Tibial artery (tissue), 4 donors: ENCODE data around the gene DAND5.

ENCODE experiments used
- DNase-seq, 2 donors: peaks; one replicate each; pipeline ENCODE4 v3.0.0-alpha.2; 2019
- H3K27ac ChIP-seq, 2 donors: fragments of 200-600 bp; sonication (generic) in 1 of 2; 1 replicate in 1 of 2; 2 replicates in 1 of 2; pipeline ENCODE4 v1.5.1; 2018 to 2019; ENCODE audit warnings: mild to moderate bottlenecking in 1 of 2
- H3K27me3 ChIP-seq, 2 donors: fragments of 200-600 bp; sonication (generic) in 1 of 2; one replicate each; pipeline versions ENCODE4 v1.5.1 to v1.6.0; 2016 to 2019
- H3K36me3 ChIP-seq, 3 donors: fragments of 200-600 bp; sonication (generic) in 2 of 3; one replicate each; pipeline ENCODE4 v1.5.1; 2016 to 2019; ENCODE audit warnings: mild to moderate bottlenecking in 2 of 3
- H3K4me1 ChIP-seq, 4 donors: fragments of 200-600 bp; sonication (generic) in 2 of 4; 1 replicate in 3 of 4; 2 replicates in 1 of 4; pipeline ENCODE4 v1.5.1; 2016 to 2019
- H3K4me3 ChIP-seq, 2 donors: fragments of 200-600 bp; sonication (generic) in 1 of 2; 1 replicate in 1 of 2; 2 replicates in 1 of 2; pipeline ENCODE4 v1.5.1; 2018 to 2019; ENCODE audit warnings: mild to moderate bottlenecking in 2 of 2
- H3K9me3 ChIP-seq, 3 donors: fragments of 200-600 bp; sonication (generic) in 1 of 3; one replicate each; pipeline ENCODE4 v1.5.1; 2016 to 2019
- CTCF ChIP-seq, 2 experiments: fragments of 200-600 bp in 1 of 2; fragments of 450-650 bp in 1 of 2; IDR thresholded peaks; one replicate each; pipeline ENCODE4 v1.5.1; 2017 to 2019; ENCODE audit warnings: antibody characterized with exemption in 2 of 2, mild to moderate bottlenecking in 1 of 2, moderate library complexity in 1 of 2
- intact Hi-C: fragments of 100-400 bp; cut with DNase I; formaldehyde crosslinking; loops from one replicate; pipeline ENCODE4 v1.15.0; 2023; ENCODE audit warnings: low total_unique reads

DAND5 gene

GRCh38 chr19:12990431-12990830 lies 21.1 kb downstream of the DAND5 start:
- DNase-seq = no peak
- Histone ChIP-seq H3K27ac (no peak overlapping the region), H3K9me3 (no peaks in the 10 kb centered on the region), H3K27me3 (no peaks in the 10 kb centered on the region), H3K4me3 (no peak overlapping the region), H3K4me1 (peaks cover 0 to 11% (median 6%) of the 10 kb centered on the region in 4 donors), H3K36me3 (no peaks in the 10 kb centered on the region)
- no peak for TF ChIP-seq CTCF (IDR thresholded peaks at IDR 0.05)
- intact Hi-C loops = loop anchor here (5.0 kb wide), 1 partner anchor 92 kb away; no protein-coding TSS in a partner anchor

- no peak for DNase-seq
- Histone ChIP-seq H3K4me1 (peaks cover 0 to 8% (median 4%) of the 10 kb centered on the region in 4 donors), H3K4me3 (no peak overlapping the region), H3K27me3 (no peaks in the 10 kb centered on the region), H3K36me3 (no peaks in the 10 kb centered on the region), H3K9me3 (no peaks in the 10 kb centered on the region), H3K27ac (no peak overlapping the region)
- intact Hi-C loops = loop anchor here (5.0 kb wide), 1 partner anchor 91 kb away; no protein-coding TSS in a partner anchor
- TF ChIP-seq CTCF (IDR thresholded peaks at IDR 0.05) = no peak
Observed at GRCh38 chr19:12990853-12991252, 21.5 kb downstream of the DAND5 start.

- no peaks in the 10 kb centered on the region for H3K36me3 ChIP-seq
- H3K4me3 ChIP-seq = no peak overlapping the region
- DNase-seq = no peak
- no peaks in the 10 kb centered on the region for H3K27me3 ChIP-seq
- H3K4me1 ChIP-seq = peaks cover 0 to 8% (median 4%) of the 10 kb centered on the region in 4 donors
- H3K9me3 ChIP-seq = no peaks in the 10 kb centered on the region
- no peak for TF ChIP-seq CTCF (IDR thresholded peaks at IDR 0.05)
- intact Hi-C loops = loop anchor here (5.0 kb wide), 1 partner anchor 91 kb away; no protein-coding TSS in a partner anchor
- no peak overlapping the region for H3K27ac ChIP-seq
Observed at GRCh38 chr19:12991296-12991695, 21.9 kb downstream of the DAND5 start.

- Histone ChIP-seq H3K9me3 (no peaks in the 10 kb centered on the region), H3K36me3 (no peaks in the 10 kb centered on the region), H3K4me1 (peaks cover 0 to 19% (median 16%) of the 10 kb centered on the region in 4 donors), H3K27ac (no peak overlapping the region), H3K27me3 (no peaks in the 10 kb centered on the region), H3K4me3 (no peak overlapping the region)
- intact Hi-C loops = loop anchor here (5.0 kb wide), 1 partner anchor 90 kb away; no protein-coding TSS in a partner anchor
- no peak for TF ChIP-seq CTCF (IDR thresholded peaks at IDR 0.05)
- DNase-seq = no peak
Observed at GRCh38 chr19:12992729-12993128, 23.4 kb downstream of the DAND5 start.

- no peaks in the 10 kb centered on the region for H3K27me3 ChIP-seq
- peaks cover 0 to 2% (median 0%) of the 10 kb centered on the region in 3 donors for H3K36me3 ChIP-seq
- no peak for DNase-seq
- intact Hi-C loops = loop anchor here (5.0 kb wide), 1 partner anchor 89 kb away; no protein-coding TSS in a partner anchor
- no peak overlapping the region for H3K4me3 ChIP-seq
- peaks cover 0 to 27% (median 23%) of the 10 kb centered on the region in 4 donors for H3K4me1 ChIP-seq
- H3K9me3 ChIP-seq = no peaks in the 10 kb centered on the region
- H3K27ac ChIP-seq = peak overlapping the region; percentile 22 to 80
- no peak for TF ChIP-seq CTCF (IDR thresholded peaks at IDR 0.05)
Observed at GRCh38 chr19:12993562-12993961, 24.2 kb downstream of the DAND5 start.
